DND-41 (cell line): ENCODE measurements around the gene JCHAIN.

Experiments
- ATAC-seq: fragments of 200-7000 bp; cut with Tn5 transposase; 3 replicates; pipeline ENCODE4 v1.9.1; 2021; ENCODE audit warnings: low read depth; ENCODE audit not compliant: insufficient read depth
- DNase-seq: peaks from one replicate; pipeline ENCODE4 v3.0.0-alpha.2; 2020
- H2AFZ ChIP-seq: 2 replicates; pipeline ENCODE4 v1.6.0; 2012; ENCODE audit warnings: low read depth, low read length
- H3K27ac ChIP-seq: 2 replicates; pipeline ENCODE4 v1.5.1; 2012; ENCODE audit warnings: low read length, inconsistent platforms
- H3K27me3 ChIP-seq: fragments of 200-600 bp; sonication (generic); 2 replicates; pipeline ENCODE4 v1.6.0; 2012; ENCODE audit warnings: low read length, mild to moderate bottlenecking, inconsistent platforms; ENCODE audit not compliant: insufficient read depth, poor library complexity
- H3K36me3 ChIP-seq: 2 replicates; pipeline ENCODE4 v1.5.1; 2012; ENCODE audit warnings: low read length, inconsistent platforms; ENCODE audit not compliant: insufficient read depth
- H3K4me1 ChIP-seq: 2 replicates; pipeline ENCODE4 v1.5.1; 2012; ENCODE audit warnings: mild to moderate bottlenecking, low read length; ENCODE audit not compliant: insufficient read depth
- H3K4me2 ChIP-seq: 2 replicates; pipeline ENCODE4 v1.6.0; 2012; ENCODE audit warnings: mild to moderate bottlenecking, moderate library complexity, low read length, inconsistent platforms; ENCODE audit not compliant: insufficient read depth
- H3K4me3 ChIP-seq, 2 experiments: fragments of 200-600 bp in 1 of 2; shearing (Covaris generic) in 1 of 2; 2 replicates each; pipeline ENCODE4 v1.5.1; 2012 to 2016; ENCODE audit warnings: inconsistent platforms in 2 of 2, low read length in 2 of 2, mild to moderate bottlenecking in 2 of 2, low read depth in 1 of 2, moderate library complexity in 1 of 2
- H3K79me2 ChIP-seq: 2 replicates; pipeline ENCODE4 v1.6.0; 2012; ENCODE audit warnings: low read length, inconsistent platforms; ENCODE audit not compliant: insufficient read depth
- H3K9ac ChIP-seq: 2 replicates; pipeline ENCODE4 v1.6.0; 2012; ENCODE audit warnings: low read depth, mild to moderate bottlenecking, inconsistent platforms, low read length, moderate library complexity
- H3K9me3 ChIP-seq: 2 replicates; pipeline ENCODE4 v1.5.1; 2012; ENCODE audit warnings: low read length, moderate library complexity, mild to moderate bottlenecking, inconsistent platforms; ENCODE audit not compliant: insufficient read depth, severe bottlenecking
- H4K20me1 ChIP-seq: 2 replicates; pipeline ENCODE4 v1.6.0; 2012; ENCODE audit warnings: low read length; ENCODE audit not compliant: insufficient read depth
- CTCF ChIP-seq: IDR thresholded peaks from 2 replicates; pipeline ENCODE4 v1.5.1; 2012; ENCODE audit warnings: borderline replicate concordance, low read length, moderate library complexity, mild to moderate bottlenecking; ENCODE audit not compliant: poor library complexity, severe bottlenecking; ENCODE audit errors: extremely low read depth
- EZH2 ChIP-seq: IDR thresholded peaks from 3 replicates; pipeline ENCODE4 v1.6.1; 2012; ENCODE audit warnings: borderline replicate concordance, low read depth, mild to moderate bottlenecking, moderate library complexity, low read length, inconsistent platforms; ENCODE audit not compliant: severe bottlenecking

Gene JCHAIN

GRCh38 chr4:70630162-70630561 is 36.1 kb downstream of the JCHAIN start:
- Histone ChIP-seq H3K9me3 (no peaks in the 10 kb centered on the region), H3K4me3 (no peak overlapping the region), H3K4me2 (no peak overlapping the region), H3K27ac (no peak overlapping the region), H3K4me1 (no peaks in the 10 kb centered on the region), H3K36me3 (no peaks in the 10 kb centered on the region), H3K79me2 (no peaks in the 10 kb centered on the region), H3K9ac (no peak overlapping the region), H2AFZ (no peak overlapping the region), H3K27me3 (no peaks in the 10 kb centered on the region), H4K20me1 (no peaks in the 10 kb centered on the region)
- DNase-seq (no peak), ATAC-seq (no peak)
- no peak for TF ChIP-seq CTCF
- TF ChIP-seq EZH2: no peak

DNA sequence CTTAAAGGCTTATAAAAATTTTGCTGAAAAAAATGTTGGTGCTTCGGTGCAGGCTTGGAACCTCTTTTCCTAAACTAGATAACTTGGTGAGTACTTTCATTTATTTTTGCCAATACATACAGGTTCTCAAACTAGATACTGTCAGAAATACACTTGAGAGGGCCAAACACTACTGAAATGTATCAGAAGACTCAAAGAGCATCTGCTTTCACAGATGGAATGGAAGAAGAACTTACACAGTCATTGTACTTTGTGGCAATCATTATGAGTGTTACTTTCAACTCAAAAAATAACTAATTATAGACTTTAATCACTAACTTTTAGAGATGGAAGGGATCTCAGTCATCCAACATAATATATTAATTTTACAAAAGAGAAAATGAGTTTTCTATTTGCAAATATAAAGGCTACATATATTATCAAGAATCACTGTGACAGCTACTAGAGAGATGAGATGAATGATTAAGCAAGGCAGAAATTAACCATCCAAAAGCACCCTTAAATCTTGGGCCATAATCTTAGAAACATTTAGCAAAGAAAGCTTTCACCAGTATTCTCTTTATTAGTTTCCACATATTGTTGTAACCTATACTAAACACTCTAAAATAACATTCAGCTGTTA is 36.7 kb downstream of the JCHAIN start:
- no peak overlapping the region for H2AFZ ChIP-seq
- DNase-seq (no peak), ATAC-seq (no peak)
- H3K4me2 ChIP-seq: no peak overlapping the region
- H3K9me3 ChIP-seq: no peaks in the 10 kb centered on the region
- TF ChIP-seq EZH2 (no peak), CTCF (no peak)
- no peaks in the 10 kb centered on the region for H3K27me3 ChIP-seq
- no peak overlapping the region for H3K4me3 ChIP-seq
- H4K20me1 ChIP-seq: no peaks in the 10 kb centered on the region
- H3K9ac ChIP-seq: no peak overlapping the region
- no peaks in the 10 kb centered on the region for H3K4me1 ChIP-seq
- H3K36me3 ChIP-seq: no peaks in the 10 kb centered on the region
- no peaks in the 10 kb centered on the region for H3K79me2 ChIP-seq
- H3K27ac ChIP-seq: no peak overlapping the region

GRCh38 chr4:70628444-70628843 is 37.9 kb downstream of the JCHAIN start, which contains the start of gene ENAM:
Gene ENAM, plus strand, starts transcription at chr4:70628744. Its CDS starts 757 bp downstream, at chr4:70629501.
- DNase-seq: no peak
- Histone ChIP-seq H3K27me3 (no peaks in the 10 kb centered on the region), H3K4me3 (no peak within 1 kb of the TSS), H3K9me3 (no peaks in the 10 kb centered on the region), H3K4me1 (no peaks in the 10 kb centered on the region), H2AFZ (no peak within 1 kb of the TSS), H3K36me3 (no peaks in the 10 kb centered on the region), H3K27ac (no peak within 1 kb of the TSS), H3K9ac (no peak within 1 kb of the TSS), H3K79me2 (no peaks in the 10 kb centered on the region), H4K20me1 (no peaks in the 10 kb centered on the region), H3K4me2 (no peak within 1 kb of the TSS)
- ATAC-seq: no peak
- no peak for TF ChIP-seq CTCF
- no peak for TF ChIP-seq EZH2

GRCh38 chr4:70627620-70628019 is 38.7 kb downstream of the JCHAIN start:
- Histone ChIP-seq H3K9me3 (no peaks in the 10 kb centered on the region), H3K4me2 (no peak overlapping the region), H3K27ac (no peak overlapping the region), H3K79me2 (no peaks in the 10 kb centered on the region), H2AFZ (no peak overlapping the region), H3K9ac (no peak overlapping the region), H3K4me3 (no peak overlapping the region), H3K4me1 (no peaks in the 10 kb centered on the region), H3K36me3 (no peaks in the 10 kb centered on the region), H3K27me3 (no peaks in the 10 kb centered on the region), H4K20me1 (no peaks in the 10 kb centered on the region)
- no peak for DNase-seq
- TF ChIP-seq CTCF (no peak), EZH2 (no peak)
- no peak for ATAC-seq
